SU-DHL-6 (cell line): ENCODE measurements around the gene CLCA4.

Source experiments
- H2AFZ ChIP-seq: fragments of 200-600 bp; sonication (generic); 2 replicates; pipeline ENCODE4 v1.6.1; 2014; ENCODE audit warnings: low read depth, mild to moderate bottlenecking, moderate library complexity, mixed read lengths, antibody characterized with exemption, low read length; ENCODE audit not compliant: severe bottlenecking
- H3F3A ChIP-seq: fragments of 200-600 bp; shearing (Covaris generic); 2 replicates; pipeline ENCODE4 v1.6.0; 2016; ENCODE audit warnings: antibody characterized with exemption, mild to moderate bottlenecking; ENCODE audit not compliant: insufficient read depth
- H3K27ac ChIP-seq: fragments of 200-600 bp; sonication (generic); 2 replicates; pipeline ENCODE4 v1.5.1; 2016; ENCODE audit warnings: low read depth, mild to moderate bottlenecking, low read length, moderate library complexity, mixed read lengths
- H3K27me3 ChIP-seq: fragments of 200-600 bp; sonication (generic), shearing (Covaris generic); 2 replicates; pipeline ENCODE4 v1.6.0; 2014; ENCODE audit warnings: mild to moderate bottlenecking, low read length
- H3K36me3 ChIP-seq: fragments of 200-600 bp; sonication (generic); 2 replicates; pipeline ENCODE4 v1.6.1; 2014; ENCODE audit warnings: mild to moderate bottlenecking, low read length, mixed read lengths
- H3K4me2 ChIP-seq: fragments of 300-600, 200-600 bp; shearing (Covaris generic), sonication (generic); 2 replicates; pipeline ENCODE4 v1.6.0; 2014; ENCODE audit warnings: low read length, low read depth, mild to moderate bottlenecking; ENCODE audit not compliant: poor library complexity, severe bottlenecking
- H3K4me3 ChIP-seq: fragments of 200-600 bp; sonication (generic); 2 replicates; pipeline ENCODE4 v1.5.1; 2014; ENCODE audit warnings: antibody characterized with exemption, low read length, mild to moderate bottlenecking, mixed read lengths; ENCODE audit not compliant: insufficient read depth, poor library complexity, severe bottlenecking
- H3K79me2 ChIP-seq: fragments of 200-600 bp; sonication (generic); 2 replicates; pipeline ENCODE4 v1.6.1; 2014; ENCODE audit warnings: mild to moderate bottlenecking, low read length, moderate library complexity; ENCODE audit not compliant: insufficient read depth
- H3K9ac ChIP-seq: fragments of 200-600 bp; sonication (generic); 2 replicates; pipeline ENCODE4 v1.7.0; 2014; ENCODE audit warnings: mild to moderate bottlenecking, low read length
- H3K9me2 ChIP-seq: fragments of 200-600 bp; sonication (generic); replicated peaks from 2 replicates; pipeline ENCODE4 v1.6.1; 2014; ENCODE audit warnings: low read length; ENCODE audit not compliant: insufficient read depth
- H3K9me3 ChIP-seq: fragments of 200-600 bp; sonication (generic); 2 replicates; pipeline ENCODE4 v1.6.1; 2014; ENCODE audit warnings: low read length, mixed read lengths; ENCODE audit not compliant: insufficient read depth
- H4K20me1 ChIP-seq: fragments of 200-600 bp; sonication (generic); 2 replicates; pipeline ENCODE4 v1.6.1; 2014; ENCODE audit warnings: low read depth, mild to moderate bottlenecking, antibody characterized with exemption, low read length, moderate library complexity, mixed read lengths
- EZH2phosphoT487 ChIP-seq: fragments of 200-600 bp; sonication (generic), shearing (Covaris generic); conservative IDR thresholded peaks from 2 replicates; pipeline ENCODE4 v1.6.1; 2018; ENCODE audit warnings: mild to moderate bottlenecking, antibody characterized with exemption, low read length, moderate library complexity, mixed read lengths
- TF ChIP-seq, protein P1 (sequence below): fragments of 200-600 bp; sonication (generic); IDR thresholded peaks from one replicate; pipeline ENCODE4 v1.5.1; 2017; ENCODE audit warnings: antibody characterized with exemption, mild to moderate bottlenecking, low read length, moderate library complexity; ENCODE audit not compliant: insufficient read depth, poor library complexity, severe bottlenecking

The CLCA4 gene

GRCh38 chr1:86619313-86619712 is 72.4 kb downstream of the CLCA4 start:
- Histone ChIP-seq H3K27ac (no peak overlapping the region), H3K4me2 (no peak overlapping the region), H3K27me3 (no peaks in the 10 kb centered on the region), H3K9me3 (peaks cover 5% of the 10 kb centered on the region; the same call in 1 of the 2 replicates), H3K9ac (no peak overlapping the region), H3K36me3 (no peaks in the 10 kb centered on the region), H3F3A (no peaks in the 10 kb centered on the region; the same call in none of the 2 replicates), H4K20me1 (no peaks in the 10 kb centered on the region), H2AFZ (no peak overlapping the region), H3K4me3 (no peak overlapping the region), H3K79me2 (no peaks in the 10 kb centered on the region), H3K9me2 (no peaks in the 10 kb centered on the region)
- no peak for TF ChIP-seq EZH2phosphoT487
- TF ChIP-seq, protein P1, sequence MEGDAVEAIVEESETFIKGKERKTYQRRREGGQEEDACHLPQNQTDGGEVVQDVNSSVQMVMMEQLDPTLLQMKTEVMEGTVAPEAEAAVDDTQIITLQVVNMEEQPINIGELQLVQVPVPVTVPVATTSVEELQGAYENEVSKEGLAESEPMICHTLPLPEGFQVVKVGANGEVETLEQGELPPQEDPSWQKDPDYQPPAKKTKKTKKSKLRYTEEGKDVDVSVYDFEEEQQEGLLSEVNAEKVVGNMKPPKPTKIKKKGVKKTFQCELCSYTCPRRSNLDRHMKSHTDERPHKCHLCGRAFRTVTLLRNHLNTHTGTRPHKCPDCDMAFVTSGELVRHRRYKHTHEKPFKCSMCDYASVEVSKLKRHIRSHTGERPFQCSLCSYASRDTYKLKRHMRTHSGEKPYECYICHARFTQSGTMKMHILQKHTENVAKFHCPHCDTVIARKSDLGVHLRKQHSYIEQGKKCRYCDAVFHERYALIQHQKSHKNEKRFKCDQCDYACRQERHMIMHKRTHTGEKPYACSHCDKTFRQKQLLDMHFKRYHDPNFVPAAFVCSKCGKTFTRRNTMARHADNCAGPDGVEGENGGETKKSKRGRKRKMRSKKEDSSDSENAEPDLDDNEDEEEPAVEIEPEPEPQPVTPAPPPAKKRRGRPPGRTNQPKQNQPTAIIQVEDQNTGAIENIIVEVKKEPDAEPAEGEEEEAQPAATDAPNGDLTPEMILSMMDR, result no peak

DNA sequence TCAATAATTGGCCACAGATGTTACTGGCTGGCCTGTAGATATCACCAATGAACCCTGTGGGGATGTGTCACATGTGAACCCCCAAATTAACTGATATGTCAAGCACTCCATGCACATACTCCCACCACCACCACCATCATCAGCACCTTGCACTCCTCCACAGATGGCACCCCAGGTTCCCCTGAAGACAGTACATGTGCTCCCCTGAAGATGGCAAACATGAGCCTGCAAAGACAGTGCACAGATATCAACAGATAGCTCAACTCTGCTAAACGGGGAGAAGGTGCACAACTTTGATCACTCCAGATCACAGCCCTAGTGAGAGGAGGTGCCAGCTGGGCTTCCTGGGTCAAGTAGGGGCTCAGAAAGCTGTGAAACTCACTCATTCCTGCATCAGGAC is 74.4 kb downstream of the CLCA4 start:
- TF ChIP-seq, protein P1, result peak; percentile 12
- TF ChIP-seq EZH2phosphoT487, result no peak
- H3K36me3 ChIP-seq, result no peaks in the 10 kb centered on the region
- H3K27ac ChIP-seq, result no peak overlapping the region
- no peak overlapping the region for H3K9ac ChIP-seq
- H2AFZ ChIP-seq, result no peak overlapping the region
- H3K9me2 ChIP-seq, result no peaks in the 10 kb centered on the region
- H3K4me2 ChIP-seq, result no peak overlapping the region
- no peaks in the 10 kb centered on the region; the same call in none of the 2 replicates for H3F3A ChIP-seq
- no peaks in the 10 kb centered on the region for H3K9me3 ChIP-seq
- H3K4me3 ChIP-seq, result no peak overlapping the region
- no peaks in the 10 kb centered on the region for H3K79me2 ChIP-seq
- H4K20me1 ChIP-seq, result no peaks in the 10 kb centered on the region
- no peaks in the 10 kb centered on the region for H3K27me3 ChIP-seq
